ENCODE data around the gene TBC1D21. TPM values are rescaled to one million over a fixed set of nuclear protein-coding genes. Genes with fewer than 3 reads are reported as not detected.

TBC1D21 gene
- total RNA-seq, 1 experiment from 2014 or later, result not detected

- no peak overlapping the region for H2AK5ac ChIP-seq (ENCODE audit: insufficient read length, low read length)
- H3K79me2 ChIP-seq (ENCODE audit: insufficient read depth, low read length), result no peaks in the 10 kb centered on the region
- H3K9me3 ChIP-seq (ENCODE audit: control insufficient read depth, low read depth, low read length), result no peaks in the 10 kb centered on the region
- H4K8ac ChIP-seq (replicated peaks; ENCODE audit: insufficient read length, low read depth, low read length), result no peak overlapping the region
- Mint-ChIP-seq H3K36me3 (ENCODE audit: insufficient read depth in 1 of 3, low read depth in 3 of 3) (no peaks in the 10 kb centered on the region), H3K4me3 (no peak overlapping the region), H3K4me1 (peaks cover 12 to 26% of the 10 kb centered on the region in 2 experiments), H3K9me3 (peaks cover 0 to under 1% of the 10 kb centered on the region in 2 experiments; a peak in 2 of 5 replicates), H3K27ac (no peak overlapping the region), H3K27me3 (ENCODE audit: low read depth) (peaks cover 4% of the 10 kb centered on the region)
- no peak overlapping the region for H2BK20ac ChIP-seq (ENCODE audit: low read depth, low read length, poor library complexity, severe bottlenecking)
- H2AFZ ChIP-seq (ENCODE audit: low read length), result no peak overlapping the region
- no peak overlapping the region for H4K5ac ChIP-seq (ENCODE audit: insufficient read length, low read depth, low read length)
- H3K79me1 ChIP-seq (ENCODE audit: insufficient read depth, low read depth, low read length, poor library complexity, severe bottlenecking), result no peaks in the 10 kb centered on the region
- no peaks in the 10 kb centered on the region for H3K27me3 ChIP-seq (ENCODE audit: insufficient read depth, low read length)
- H4K20me1 ChIP-seq (ENCODE audit: control insufficient read depth, insufficient read depth, insufficient read length), result no peaks in the 10 kb centered on the region
- H4K91ac ChIP-seq (ENCODE audit: insufficient read length, low read depth, low read length), result no peak overlapping the region
- H3K27ac ChIP-seq (ENCODE audit: insufficient read length, low read depth, low read length), result no peak overlapping the region
- no peaks in the 10 kb centered on the region for H3K23me2 ChIP-seq (ENCODE audit: insufficient read length, low read depth, low read length, poor library complexity, severe bottlenecking)
- H3K23ac ChIP-seq (ENCODE audit: insufficient read length, low read depth, low read length), result no peak overlapping the region
- no peak overlapping the region for H2BK120ac ChIP-seq (ENCODE audit: low read depth, low read length, poor library complexity, severe bottlenecking)
- no peak for TF ChIP-seq CTCF (conservative IDR thresholded peaks at IDR 0.05)
- WGBS (ENCODE audit: extremely low coverage, insufficient read length, low lambda C conversion rate), result no CpG with 5 or more reads among the region's 17 CpGs
- DNase-seq, result no peak
- no peak overlapping the region for H3K4ac ChIP-seq (ENCODE audit: low read depth, low read length)
- H3T11ph ChIP-seq (ENCODE audit: low read length), result no peak overlapping the region
- H3K4me2 ChIP-seq (ENCODE audit: insufficient read depth, insufficient read length, low read length), result no peak overlapping the region
- no peak overlapping the region for H3K9ac ChIP-seq (ENCODE audit: extremely low read depth, insufficient read length, low read length)
- no peak overlapping the region for H3K14ac ChIP-seq (ENCODE audit: insufficient read depth, low read length)
- H2BK12ac ChIP-seq (ENCODE audit: insufficient read length, low read depth, low read length), result no peak overlapping the region
- H2BK15ac ChIP-seq (ENCODE audit: low read depth, low read length), result no peak overlapping the region
- H3K4me1 ChIP-seq (ENCODE audit: insufficient read depth, low read length), result 0 out of 2 replicates have a peak, but pooled peaks cover under 1% of the 10 kb centered on the region
- H3K56ac ChIP-seq (ENCODE audit: insufficient read length, low read depth, low read length), result no peak overlapping the region
- no peak overlapping the region for H3K18ac ChIP-seq (ENCODE audit: insufficient read length, low read depth, low read length)
- no peak overlapping the region for H2BK5ac ChIP-seq (ENCODE audit: insufficient read length, low read length)
These were observed 2.5 kb upstream of the TBC1D21 start for GRCh38 chr15:73870700-73871408.

All from H9 (cell line).